GM18508 (cell line): ENCODE measurements around the gene ZFYVE1.
A peak's percentile ranks its signal among the peaks of the same experiment; 100 is the strongest.
"Not testable (repeated sequence)": the region's sequence is repeated elsewhere in the genome, so short reads cannot be mapped to it uniquely, and the experiment has no call there.

Experiments used
- ATAC-seq: cut with Tn5 transposase; IDR thresholded peaks from one replicate; pipeline ENCODE4 v1.9.1; 2021; ENCODE audit warnings: moderate number of reproducible peaks; ENCODE audit not compliant: insufficient read depth, unreplicated experiment

The ZFYVE1 gene, protein sequence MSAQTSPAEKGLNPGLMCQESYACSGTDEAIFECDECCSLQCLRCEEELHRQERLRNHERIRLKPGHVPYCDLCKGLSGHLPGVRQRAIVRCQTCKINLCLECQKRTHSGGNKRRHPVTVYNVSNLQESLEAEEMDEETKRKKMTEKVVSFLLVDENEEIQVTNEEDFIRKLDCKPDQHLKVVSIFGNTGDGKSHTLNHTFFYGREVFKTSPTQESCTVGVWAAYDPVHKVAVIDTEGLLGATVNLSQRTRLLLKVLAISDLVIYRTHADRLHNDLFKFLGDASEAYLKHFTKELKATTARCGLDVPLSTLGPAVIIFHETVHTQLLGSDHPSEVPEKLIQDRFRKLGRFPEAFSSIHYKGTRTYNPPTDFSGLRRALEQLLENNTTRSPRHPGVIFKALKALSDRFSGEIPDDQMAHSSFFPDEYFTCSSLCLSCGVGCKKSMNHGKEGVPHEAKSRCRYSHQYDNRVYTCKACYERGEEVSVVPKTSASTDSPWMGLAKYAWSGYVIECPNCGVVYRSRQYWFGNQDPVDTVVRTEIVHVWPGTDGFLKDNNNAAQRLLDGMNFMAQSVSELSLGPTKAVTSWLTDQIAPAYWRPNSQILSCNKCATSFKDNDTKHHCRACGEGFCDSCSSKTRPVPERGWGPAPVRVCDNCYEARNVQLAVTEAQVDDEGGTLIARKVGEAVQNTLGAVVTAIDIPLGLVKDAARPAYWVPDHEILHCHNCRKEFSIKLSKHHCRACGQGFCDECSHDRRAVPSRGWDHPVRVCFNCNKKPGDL

DNA sequence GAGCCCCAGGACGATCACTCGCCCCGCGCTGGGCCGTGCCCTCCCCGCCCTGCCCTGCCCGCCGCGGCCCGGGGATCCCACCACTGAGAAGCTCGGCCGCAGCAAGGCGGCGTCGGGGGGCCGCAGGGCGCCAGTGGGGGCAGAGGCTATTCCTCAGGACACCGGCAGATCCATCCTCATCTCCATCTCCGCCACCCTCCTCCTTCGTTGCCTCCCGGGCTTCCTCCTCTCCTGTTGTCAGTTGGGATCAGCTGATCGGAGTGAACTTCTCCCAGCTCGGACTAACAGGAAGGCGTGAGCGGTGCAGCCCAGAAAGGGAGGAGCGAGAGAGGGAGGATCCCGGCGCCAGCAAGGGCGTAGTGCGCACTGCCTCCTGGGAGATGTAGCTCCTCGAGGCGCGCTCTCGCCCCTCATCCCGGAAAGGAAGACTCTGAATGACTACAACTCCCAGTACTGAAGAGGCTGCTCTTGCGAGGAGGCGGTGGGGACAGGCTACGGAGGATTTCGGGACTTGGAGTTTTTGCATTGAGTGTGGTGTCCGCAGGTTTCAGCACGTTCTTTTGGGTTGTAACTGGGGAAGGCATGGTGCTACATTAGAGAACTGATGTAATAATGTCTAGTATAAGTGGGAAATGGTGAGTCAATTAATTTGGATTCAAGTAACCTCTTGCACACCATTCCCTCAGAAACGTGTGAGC, at the start of gene ZFYVE1:
Gene ZFYVE1 (minus strand): TSS at position 262 of the 698 bp plus-strand sequence. CDS start 2,598 bp downstream, outside the sequence.
- ATAC-seq = peak; percentile 92

DNA sequence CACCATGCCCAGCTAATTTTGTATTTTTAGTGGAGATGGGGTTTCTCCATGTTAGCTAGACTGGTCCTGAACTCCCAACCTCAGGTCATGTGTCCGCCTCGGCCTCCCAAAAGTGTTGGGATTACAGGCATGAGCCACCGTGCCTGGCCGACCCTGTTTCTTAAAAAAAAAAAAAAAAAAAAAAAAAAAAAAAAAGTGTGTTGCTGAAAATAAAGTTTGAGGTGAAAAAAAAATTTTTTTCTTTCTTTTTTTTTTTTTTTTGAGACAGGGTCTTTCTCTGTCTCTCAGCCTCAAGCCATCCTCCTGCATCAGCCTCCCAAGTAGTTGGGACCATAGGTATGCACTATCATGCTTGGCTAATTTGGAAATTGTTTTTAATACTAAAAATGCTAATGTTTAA, 42.7 kb upstream of the ZFYVE1 start:
- no peak for ATAC-seq

DNA sequence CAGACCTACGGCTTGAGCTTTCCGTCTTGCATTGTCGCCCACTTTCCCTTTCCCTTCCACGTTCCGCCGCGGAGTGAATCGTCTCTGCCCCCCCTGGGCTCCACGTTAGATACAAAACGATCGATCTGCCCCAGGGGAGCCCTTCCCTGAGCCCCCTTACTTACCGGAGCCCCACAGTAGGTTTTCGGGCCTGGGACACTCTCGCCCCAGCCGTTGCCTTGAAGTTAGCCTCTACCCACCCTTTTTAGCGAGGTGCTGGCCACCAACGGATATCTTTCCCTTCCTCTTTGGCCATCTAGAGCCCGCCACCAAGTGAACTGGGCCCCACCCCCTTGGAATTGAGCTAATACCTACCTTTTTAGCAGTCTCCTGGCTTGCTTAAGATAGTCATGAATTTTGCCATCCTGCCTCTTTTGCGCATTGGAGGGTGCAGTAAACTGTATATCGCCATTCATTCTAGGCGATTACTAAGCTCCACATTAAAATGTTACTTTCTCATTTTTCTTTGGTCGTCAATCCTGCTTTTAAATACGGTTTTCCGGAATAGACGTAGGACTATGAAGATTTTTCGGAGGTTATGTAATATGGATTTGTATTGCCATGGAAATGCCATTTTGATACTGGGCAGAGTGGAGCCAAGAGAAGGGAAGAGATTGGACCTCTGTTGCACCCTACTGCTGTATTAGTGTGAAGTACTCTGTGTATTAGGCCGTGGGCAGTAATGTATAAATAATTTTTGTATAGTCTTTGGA, 32.2 kb upstream of the ZFYVE1 start:
- no peak for ATAC-seq

DNA sequence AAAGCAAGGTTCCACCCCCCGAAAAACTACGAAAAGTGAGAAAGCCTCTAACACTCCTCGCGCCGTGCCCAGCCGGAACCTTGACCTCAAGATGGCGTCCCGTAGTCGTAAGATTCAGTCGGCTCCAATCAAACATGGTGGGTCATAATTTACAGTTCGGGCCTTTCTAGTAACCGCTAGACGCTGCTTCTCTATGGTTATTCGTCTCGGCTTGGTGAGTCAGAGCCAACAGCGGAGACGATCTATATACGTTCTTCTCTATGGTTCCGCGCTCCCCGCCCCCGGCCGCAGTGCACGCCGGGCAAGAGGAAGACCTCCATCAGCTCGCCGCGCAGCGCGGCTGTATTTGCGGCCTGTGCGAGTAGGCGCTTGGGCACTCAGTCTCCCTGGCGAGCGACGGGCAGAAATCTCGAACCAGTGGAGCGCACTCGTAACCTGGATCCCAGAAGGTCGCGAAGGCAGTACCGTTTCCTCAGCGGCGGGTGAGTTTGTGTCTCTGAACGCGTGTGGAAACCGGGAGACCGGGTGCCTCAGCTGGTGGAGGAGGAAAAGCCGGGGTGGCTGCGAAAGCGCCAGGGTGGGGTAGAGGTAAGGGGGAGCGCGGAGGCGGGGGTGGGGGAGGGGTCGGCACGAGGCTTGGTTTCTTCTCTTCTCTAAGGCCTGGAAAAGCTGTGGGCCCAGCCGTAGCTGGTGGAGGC, 31.5 kb upstream of the ZFYVE1 start, which contains the start of gene RBM25:
Gene RBM25 (plus strand): TSS at position 311 of the 698 bp plus-strand sequence. CDS start 13,108 bp downstream, outside the sequence.
- peak; percentile 87 for ATAC-seq

DNA sequence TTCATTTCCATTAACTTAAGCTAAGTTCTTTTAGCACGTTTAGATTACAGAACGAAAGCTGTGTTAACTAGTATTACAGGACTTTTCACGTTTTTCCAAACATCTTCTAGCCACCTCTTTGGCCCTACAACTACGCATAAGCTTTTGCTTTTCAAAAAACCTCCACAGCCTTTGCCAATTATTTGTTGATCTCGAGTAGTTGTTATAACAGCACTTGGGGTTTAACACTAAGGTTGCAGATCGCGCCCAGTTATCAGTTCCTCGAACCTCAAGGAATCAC, 31.0 kb upstream of the ZFYVE1 start:
- no peak for ATAC-seq

DNA sequence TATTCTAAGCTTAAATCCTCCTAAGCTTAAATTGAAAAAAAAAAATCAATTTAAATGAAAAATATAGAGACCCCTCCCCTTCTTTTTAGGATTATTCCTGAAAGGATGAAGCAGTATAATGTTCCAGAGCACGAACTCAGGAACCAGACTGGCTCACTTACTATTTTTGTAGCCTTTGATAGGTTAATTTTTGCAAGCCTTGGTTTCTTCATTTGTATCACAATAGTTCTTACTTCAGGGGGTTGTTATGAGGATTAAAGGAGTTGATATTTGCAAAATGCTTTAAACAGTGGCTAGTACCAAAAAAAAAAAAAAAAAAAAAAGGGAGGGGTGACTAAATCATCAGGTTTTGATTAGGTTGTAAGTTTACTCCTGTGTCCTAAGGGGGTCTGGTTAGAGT, 28.3 kb upstream of the ZFYVE1 start:
- no peak for ATAC-seq

DNA sequence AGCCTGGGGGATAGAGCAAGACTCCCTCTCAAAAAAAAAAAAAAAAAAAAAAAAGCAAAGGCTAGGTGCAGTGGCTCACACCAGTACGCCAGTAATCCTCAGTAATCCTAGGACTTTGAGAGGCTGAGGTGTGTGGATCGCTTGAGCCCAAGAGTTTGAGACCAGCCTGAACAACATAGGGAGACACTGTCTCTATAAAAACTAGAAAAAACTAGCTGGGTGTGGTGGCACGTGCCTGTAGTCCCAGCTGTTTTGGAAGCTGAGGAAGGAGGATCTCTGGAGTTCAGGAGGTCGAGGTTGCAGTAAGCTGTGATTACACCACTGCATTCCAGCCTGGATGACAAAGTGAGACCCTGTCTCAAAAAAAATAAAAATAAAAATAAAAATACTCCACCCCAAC, 22.5 kb upstream of the ZFYVE1 start:
- ATAC-seq = no peak

DNA sequence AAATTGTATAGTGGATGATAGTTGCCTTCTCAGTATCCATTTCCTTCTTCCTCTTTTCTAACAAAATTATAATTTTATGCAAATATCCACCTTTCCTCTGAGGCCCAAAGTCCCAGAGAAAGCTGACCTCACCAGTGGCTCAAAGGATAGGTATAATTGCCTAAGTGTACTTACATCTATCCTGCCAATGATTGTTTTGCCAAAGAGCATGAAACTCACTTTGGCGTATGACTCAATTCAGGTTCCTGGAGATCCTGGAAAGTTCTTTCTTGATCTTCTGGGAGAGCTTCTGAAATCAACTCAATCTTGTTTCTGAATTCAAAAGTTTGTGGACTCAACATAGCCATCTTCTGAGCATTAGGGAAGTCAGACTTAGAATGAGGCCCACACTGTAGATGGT, 20.9 kb upstream of the ZFYVE1 start:
- ATAC-seq = no peak

DNA sequence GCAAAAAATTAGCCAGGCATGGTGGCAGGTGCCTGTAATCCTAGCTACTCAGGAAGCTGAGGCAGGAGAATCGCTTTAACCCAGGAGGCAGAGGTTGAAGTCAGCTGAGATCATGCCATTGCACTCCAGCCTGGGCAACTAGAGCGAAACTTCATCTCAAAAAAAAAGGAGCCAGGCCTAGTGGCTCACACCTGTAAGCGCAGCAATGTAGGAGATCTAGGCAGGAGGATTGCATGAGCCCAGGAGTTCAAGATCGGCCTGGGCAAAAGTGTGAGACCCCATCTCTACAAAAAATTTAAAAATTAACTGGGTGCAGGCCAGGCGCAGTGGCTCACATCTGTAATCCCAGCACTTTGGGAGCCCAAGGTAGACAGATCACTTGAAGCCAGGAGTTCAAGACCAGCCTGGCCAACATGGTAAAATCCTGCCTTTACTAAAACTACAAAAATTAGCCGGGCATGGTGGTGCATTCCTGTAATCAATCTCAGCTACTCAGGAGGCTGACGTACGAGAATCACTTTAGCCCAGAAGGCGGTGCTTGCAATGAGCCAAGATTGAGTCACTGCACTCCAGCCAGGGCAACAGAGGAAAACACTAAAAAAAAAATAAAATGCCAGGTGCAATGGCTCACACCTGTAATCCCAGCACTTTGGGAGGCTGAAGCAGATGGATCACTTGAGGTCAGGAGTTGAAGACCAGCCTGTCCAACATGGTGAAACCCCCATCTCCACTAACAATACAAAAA, 10.0 kb upstream of the ZFYVE1 start:
- ATAC-seq = not testable (repeated sequence)

DNA sequence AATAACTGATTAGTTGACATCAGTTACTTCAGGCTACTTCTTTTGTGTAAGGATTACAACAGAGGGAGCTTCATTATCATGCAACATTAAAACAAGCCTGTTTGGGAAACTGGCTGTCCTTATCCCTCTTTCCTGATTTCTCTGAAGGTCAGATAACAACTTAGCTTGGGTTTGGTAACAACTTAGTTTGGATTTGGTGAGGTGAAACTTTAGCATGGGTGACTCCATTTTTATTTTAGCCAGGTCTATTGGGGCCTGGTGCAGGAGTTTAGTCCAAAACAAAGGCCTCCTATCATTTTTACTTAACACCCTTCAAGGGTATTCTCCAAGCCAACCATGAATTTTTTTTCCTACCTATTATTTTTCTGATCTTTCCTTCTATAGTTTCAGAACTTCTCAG, 1.1 kb upstream of the ZFYVE1 start:
- no peak for ATAC-seq

DNA sequence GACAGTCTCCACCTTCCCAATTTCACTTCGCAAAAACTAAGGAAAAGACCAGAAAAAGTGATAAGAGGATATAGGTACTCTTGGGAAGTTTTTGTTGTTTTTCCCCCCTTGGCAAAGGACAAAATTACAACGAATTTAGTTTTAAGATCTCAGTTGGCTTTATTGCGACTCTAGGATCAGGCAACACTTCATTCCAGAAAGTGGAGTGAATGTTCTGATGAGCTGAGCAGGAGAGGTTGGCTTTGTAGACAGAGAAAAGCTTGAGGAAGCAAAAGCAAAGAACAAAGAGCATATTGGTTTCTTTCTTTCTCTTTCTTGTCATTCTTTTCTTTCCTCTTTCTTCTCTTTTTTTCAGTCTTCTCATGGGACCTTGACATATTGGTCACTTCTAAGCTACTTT, 640 bp upstream of the ZFYVE1 start:
- ATAC-seq = no peak

DNA sequence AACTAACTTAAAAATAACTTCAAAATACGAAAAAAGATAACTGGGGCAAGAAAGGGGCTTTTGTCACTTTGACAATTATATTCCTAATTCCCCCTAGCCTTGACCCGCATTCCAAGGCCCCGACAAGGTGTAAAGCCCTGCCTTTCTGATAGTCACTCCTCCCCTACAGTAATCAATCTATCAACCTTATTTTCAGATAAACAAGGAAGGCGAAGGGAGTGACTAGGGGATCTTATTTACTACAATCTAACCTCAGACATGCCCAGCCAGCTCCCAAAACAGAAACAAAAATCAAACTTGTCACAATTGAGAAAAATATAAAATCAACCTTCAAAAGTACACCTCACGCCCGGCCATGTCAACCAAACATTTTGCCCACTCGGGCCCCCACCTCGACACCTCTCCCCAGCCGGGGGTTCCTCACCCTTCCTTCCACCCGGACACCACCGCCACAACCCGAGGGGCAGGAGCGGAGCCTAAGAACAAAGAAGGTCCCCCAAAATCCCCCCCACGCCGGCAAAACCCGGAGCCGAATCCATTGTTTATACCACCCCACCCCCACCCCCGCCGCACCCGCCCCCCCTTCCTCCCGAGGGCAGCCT, 562 bp downstream of the ZFYVE1 start:
- ATAC-seq = no peak

DNA sequence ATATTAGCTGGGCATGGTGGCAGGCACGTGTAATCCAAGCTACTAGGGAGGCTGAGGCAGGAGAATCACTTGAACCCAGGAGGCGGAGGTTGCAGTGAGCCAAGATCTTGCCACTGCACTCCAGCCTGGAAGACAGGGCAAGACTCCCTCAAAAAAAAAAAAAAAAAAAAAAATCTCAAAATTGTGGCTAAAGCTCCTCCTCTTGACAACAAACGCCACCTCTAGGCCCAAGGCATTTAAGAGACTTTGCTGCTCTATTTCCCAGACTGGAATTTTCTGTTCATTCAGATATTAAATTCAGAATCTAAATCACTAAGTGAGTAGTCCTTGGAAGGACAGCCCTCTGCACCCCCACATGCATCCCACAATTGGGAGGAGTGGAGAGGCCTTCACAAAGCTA, 1.4 kb downstream of the ZFYVE1 start:
- no peak for ATAC-seq

DNA sequence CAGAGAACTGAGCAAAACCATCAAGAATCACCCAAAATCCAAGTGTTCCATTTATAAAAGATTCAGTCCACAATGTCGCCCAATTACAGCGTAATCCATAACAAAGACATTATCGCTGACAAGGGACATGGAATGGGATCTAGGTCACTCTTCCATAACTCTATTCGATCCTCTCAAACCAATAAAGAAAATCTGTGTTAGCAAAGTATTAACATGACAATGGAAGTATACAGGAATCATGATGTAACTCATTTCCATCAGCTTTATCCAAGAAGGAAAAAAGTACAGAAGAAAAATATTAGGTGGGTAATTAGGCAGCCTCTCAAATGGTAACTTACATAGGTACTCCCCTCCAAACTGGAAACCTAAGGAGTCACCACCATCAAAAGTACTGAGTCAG, 4.9 kb downstream of the ZFYVE1 start:
- ATAC-seq = no peak

DNA sequence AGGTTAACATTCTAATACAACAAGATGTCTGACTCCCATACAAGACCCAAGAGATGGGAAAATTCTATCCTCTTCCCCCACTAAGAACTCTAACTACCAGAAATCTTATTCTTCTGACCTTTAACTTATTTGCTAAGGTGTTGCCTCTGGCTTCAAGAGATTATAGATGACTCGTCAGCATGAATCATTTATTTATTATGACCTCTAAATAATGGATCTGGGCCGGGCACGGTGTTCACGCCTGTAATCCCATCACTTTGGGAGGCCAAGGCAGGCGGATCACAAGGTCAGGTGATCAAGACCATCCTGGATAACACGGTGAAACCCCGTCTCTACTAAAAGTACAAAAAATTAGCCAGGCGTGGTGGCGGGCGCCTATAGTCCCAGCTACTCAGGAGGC, 10.9 kb downstream of the ZFYVE1 start:
- ATAC-seq = not testable (repeated sequence)

DNA sequence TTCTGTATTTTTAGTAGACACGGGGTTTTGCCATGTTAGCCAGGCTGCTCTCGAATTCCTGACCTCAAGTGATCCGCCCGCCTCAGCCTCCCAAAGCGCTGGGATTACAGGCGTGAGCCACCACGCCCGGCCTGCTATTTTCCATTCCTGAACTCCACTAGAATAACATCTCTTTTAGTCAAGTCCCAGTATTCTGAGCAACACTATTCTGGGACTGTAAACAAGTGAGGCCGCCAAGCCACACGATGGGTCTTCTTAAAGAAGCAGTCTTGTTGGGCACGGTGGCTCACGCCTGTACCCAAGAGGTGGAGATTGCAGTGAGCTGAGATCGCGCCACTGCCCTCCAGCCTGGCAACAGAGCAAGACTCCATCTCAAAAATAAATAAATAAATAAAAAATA, 11.4 kb downstream of the ZFYVE1 start:
- ATAC-seq = not testable (repeated sequence)

DNA sequence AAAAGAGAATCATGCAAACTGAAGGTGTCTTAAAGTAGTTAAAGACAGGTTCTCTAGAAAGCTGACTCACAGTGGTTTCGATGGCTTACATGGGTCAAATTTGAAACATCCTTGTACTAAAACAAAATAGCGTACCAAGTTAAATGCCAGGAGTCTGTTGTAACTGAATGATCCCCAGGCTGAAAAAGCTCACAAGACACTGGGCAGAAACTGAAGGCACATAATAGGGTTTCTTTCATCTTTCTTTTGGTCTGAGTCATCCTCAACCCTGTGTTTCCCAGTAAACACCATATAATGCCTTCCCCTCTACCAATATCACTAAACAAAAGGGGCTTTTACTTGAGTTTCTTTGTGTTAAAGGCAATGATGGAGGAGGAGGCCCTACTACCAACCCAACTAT, 12.8 kb downstream of the ZFYVE1 start:
- ATAC-seq = no peak

DNA sequence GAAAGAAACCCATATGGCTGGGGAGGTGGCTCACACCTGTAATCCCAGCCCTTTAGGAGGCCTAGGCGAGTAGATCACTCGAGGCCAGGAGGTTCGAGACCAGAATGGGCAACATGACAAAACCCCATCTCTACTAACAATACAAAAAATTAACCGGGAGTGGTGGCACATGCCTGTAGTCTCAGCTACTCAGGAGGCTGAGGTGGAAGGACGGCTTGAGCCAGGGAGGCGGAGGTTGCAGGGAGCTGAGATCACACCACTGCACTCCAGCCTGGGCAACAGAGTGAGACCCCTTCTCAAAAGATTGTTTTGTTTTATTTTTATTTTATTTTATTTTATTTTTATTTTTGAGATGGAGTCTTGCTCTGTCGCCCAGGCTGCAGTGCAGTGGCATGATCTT, 15.7 kb downstream of the ZFYVE1 start:
- not testable (repeated sequence) for ATAC-seq

DNA sequence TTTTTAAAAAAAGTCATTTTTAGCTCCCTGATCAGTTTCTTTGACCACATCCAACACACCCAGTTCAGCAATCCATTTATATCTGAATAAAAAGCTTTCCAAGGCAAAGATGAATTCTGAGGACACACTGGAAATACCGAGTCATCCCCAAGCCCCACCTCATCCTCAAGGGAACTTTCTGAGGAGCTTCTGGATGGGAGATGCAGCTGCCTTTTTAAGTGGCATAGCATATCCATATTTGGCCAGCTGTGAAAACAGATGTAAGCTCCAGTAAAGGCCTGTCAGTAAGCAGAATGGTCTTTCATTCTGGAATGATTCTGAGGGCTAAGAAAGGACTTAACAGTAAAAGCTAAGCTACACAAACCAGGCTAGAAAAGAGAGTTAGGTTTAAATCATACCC, 18.4 kb downstream of the ZFYVE1 start:
- no peak for ATAC-seq
